Colonic mucosa (tissue), 4 donors: ENCODE measurements around the gene PTPRM. TPM values are rescaled to one million over a fixed set of nuclear protein-coding genes. Genes with fewer than 3 reads are reported as not detected.

Experiments used
- DNase-seq: peaks from one replicate; pipeline ENCODE4 v3.0.0-alpha.2; 2020
- H3K27ac ChIP-seq: fragments of 200-600 bp; one replicate; pipeline ENCODE4 v1.8.0; 2021
- H3K27me3 ChIP-seq: fragments of 200-600 bp; one replicate; pipeline ENCODE4 v1.8.0; 2021
- H3K36me3 ChIP-seq: fragments of 200-600 bp; one replicate; pipeline ENCODE4 v1.8.0; 2021
- H3K4me1 ChIP-seq: fragments of 200-600 bp; one replicate; pipeline ENCODE4 v1.8.0; 2021; ENCODE audit warnings: mild to moderate bottlenecking
- H3K4me3 ChIP-seq: fragments of 200-600 bp; one replicate; pipeline ENCODE4 v1.8.0; 2021
- H3K9ac ChIP-seq, 2 donors: one replicate each; pipeline ENCODE4 v1.7.0; 2013; ENCODE audit warnings: control low read depth in 2 of 2, low read depth in 2 of 2, low read length in 2 of 2
- H3K9me3 ChIP-seq: fragments of 200-600 bp; one replicate; pipeline ENCODE4 v1.8.0; 2021
- intact Hi-C: fragments of 100-400 bp; cut with DNase I; formaldehyde crosslinking; loops from one replicate; pipeline ENCODE4 v1.14.1; 2022
- total RNA-seq, 2 donors: library from RNA; stranded (reverse); fragmentation: NEBNext Ultra II Directional in 1 of 2; extraction: Animal tissue kit (Norgen Biotek cat#: 25700) in 1 of 2; gene quantifications; one replicate each; pipeline ENCODE4 v1.2.1, GENCODE V29; 2021
- TF ChIP-seq, protein P1 (sequence below): fragments of 200-600 bp; IDR thresholded peaks from one replicate; pipeline ENCODE4 v1.8.0; 2022; ENCODE audit warnings: antibody characterized with exemption, mild to moderate bottlenecking
- donor health status: healthy.
- donor health status: DM: no; HTN: no; CAD: no.
- donor health status: DM: no; HTN: no; CAD: no.

PTPRM gene
- total RNA-seq, 2 donors from 2014 or later: 8.1 to 13.9 TPM

DNA sequence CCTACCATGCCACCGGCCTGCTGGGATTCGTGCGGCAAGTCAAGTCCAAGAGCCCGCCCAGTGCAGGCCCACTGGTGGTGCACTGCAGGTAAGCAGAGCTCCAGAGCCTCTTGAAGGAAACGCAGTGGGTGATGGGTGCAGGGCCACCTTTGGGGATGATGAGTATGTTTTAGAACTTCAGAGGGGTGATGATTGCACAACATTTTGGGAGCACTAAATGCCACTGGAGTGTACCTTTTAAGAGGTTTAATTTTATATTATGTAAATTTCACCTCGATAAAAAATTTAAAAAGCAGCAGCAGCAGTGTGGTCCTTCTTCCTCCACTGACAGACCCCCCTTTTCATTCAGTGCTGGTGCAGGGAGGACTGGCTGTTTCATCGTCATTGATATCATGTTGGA lies 809.0 kb downstream of the PTPRM start:
- no peak overlapping the region for H3K9ac ChIP-seq
- no peaks in the 10 kb centered on the region for H3K27me3 ChIP-seq
- TF ChIP-seq, protein P1, sequence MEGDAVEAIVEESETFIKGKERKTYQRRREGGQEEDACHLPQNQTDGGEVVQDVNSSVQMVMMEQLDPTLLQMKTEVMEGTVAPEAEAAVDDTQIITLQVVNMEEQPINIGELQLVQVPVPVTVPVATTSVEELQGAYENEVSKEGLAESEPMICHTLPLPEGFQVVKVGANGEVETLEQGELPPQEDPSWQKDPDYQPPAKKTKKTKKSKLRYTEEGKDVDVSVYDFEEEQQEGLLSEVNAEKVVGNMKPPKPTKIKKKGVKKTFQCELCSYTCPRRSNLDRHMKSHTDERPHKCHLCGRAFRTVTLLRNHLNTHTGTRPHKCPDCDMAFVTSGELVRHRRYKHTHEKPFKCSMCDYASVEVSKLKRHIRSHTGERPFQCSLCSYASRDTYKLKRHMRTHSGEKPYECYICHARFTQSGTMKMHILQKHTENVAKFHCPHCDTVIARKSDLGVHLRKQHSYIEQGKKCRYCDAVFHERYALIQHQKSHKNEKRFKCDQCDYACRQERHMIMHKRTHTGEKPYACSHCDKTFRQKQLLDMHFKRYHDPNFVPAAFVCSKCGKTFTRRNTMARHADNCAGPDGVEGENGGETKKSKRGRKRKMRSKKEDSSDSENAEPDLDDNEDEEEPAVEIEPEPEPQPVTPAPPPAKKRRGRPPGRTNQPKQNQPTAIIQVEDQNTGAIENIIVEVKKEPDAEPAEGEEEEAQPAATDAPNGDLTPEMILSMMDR: no peak
- no peak for DNase-seq
- no peak overlapping the region for H3K4me3 ChIP-seq
- no peaks in the 10 kb centered on the region for H3K36me3 ChIP-seq
- no peaks in the 10 kb centered on the region for H3K4me1 ChIP-seq
- H3K9me3 ChIP-seq: no peaks in the 10 kb centered on the region
- intact Hi-C loops: no loop called here
- H3K27ac ChIP-seq: no peak overlapping the region

DNA sequence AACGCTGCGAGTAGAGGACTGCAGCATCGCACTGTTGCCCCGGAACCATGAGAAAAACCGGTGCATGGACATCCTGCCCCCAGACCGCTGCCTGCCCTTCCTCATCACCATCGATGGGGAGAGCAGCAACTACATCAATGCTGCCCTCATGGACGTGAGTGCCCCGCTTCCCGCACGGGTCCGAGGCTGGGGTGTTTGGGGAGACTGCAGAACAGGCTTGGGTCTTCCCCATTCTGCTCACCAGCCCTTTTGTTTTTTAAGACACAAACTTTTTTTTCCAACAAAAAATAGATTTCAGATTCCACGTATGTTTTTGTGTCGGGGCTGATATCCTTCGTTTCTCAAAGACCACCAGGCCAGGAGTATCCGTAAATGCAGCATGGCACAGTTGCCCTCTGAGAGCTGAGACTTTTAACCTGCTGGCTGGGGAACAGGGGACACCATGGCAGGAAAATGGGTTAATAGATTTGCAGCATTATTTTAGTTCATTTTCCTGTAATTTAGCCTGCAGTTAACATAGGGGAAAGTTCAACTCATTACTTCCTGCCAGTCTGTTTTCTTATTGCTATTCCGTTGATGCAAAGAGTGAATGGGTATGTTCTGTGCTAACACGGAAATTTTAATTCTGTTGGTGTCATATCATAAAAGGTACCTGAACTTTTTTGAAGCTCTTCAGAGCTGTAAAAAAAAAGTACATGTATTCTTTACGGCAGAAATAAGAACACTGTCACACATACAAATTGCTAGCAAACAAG lies 812.2 kb downstream of the PTPRM start:
- Histone ChIP-seq H3K27ac (no peak overlapping the region), H3K9me3 (no peaks in the 10 kb centered on the region), H3K4me3 (no peak overlapping the region), H3K4me1 (no peaks in the 10 kb centered on the region), H3K9ac (no peak overlapping the region), H3K27me3 (no peaks in the 10 kb centered on the region), H3K36me3 (no peaks in the 10 kb centered on the region)
- DNase-seq: no peak
- TF ChIP-seq, protein P1: no peak
- intact Hi-C loops: no loop called here

DNA sequence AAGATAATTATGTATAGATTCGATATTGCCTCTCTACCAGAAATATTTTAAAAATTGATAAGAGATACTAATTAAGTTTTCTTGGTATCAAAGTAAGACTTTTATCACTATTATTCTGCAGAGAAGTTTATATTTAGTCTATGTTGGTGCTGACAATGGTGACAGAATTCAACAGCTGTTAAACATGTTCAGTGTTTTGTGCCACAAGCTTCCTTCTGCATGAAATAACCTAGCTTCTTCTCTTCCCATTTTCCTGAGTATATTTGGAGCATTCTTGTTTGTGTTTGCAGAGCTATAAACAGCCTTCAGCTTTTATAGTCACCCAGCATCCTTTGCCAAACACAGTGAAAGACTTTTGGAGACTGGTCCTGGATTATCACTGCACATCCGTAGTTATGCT lies 812.9 kb downstream of the PTPRM start:
- TF ChIP-seq, protein P1: no peak
- no peak overlapping the region for H3K9ac ChIP-seq
- H3K9me3 ChIP-seq: no peaks in the 10 kb centered on the region
- no peaks in the 10 kb centered on the region for H3K27me3 ChIP-seq
- H3K4me3 ChIP-seq: no peak overlapping the region
- intact Hi-C loops: no loop called here
- no peak for DNase-seq
- H3K27ac ChIP-seq: no peak overlapping the region
- no peaks in the 10 kb centered on the region for H3K4me1 ChIP-seq
- H3K36me3 ChIP-seq: no peaks in the 10 kb centered on the region

DNA sequence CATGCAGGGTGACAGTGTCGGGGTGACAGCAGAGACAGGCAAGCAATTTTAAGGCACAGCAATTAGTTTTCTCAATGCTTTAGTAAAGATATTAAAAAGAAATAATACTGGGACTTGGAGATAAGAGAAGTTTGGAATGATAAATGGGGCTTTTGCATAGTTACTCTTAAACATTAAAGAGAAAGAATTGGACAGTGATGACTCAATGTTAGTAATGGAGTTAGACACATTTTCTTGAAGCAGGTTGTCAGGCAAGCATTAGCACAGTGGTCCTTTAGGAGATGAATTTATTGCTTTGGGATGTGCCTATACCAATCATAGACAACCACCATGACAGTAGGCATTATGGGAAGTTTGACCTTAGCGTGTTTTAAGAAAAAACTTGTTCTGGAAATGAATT lies 813.8 kb downstream of the PTPRM start:
- intact Hi-C loops: no loop called here
- H3K9me3 ChIP-seq: no peaks in the 10 kb centered on the region
- no peak for DNase-seq
- H3K4me1 ChIP-seq: no peaks in the 10 kb centered on the region
- TF ChIP-seq, protein P1: no peak
- no peaks in the 10 kb centered on the region for H3K36me3 ChIP-seq
- no peaks in the 10 kb centered on the region for H3K27me3 ChIP-seq
- no peak overlapping the region for H3K27ac ChIP-seq
- H3K9ac ChIP-seq: no peak overlapping the region
- H3K4me3 ChIP-seq: no peak overlapping the region

DNA sequence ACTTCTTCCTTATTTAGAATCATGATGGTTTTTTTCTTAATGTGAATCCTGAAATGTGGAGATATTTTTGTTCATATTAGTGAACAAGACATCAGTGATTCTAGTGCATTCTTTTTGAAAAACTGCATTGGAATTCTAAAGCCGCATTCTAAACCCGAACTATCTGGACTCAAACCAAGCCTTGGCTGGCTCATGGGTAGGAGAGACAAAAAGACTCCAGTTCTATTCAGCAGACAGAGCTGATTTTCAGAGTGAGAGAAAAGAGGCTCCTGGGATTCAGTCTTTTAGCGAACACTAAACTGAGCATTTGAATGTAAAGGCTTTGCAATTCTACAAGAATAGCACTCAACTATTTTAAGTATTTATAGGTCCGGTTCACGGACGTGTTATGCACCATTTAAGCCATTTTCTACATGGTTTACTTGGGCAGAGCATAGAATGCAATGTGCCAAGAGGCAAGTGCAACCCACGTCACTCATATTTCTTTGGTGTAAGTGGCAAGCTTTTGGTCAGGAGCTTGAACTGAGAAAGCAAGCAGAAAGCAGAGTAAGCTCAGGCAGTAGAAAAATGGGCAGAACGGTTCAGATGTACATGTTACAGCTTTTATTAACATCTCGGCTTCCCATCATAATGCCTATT lies 814.8 kb downstream of the PTPRM start:
- Histone ChIP-seq H3K36me3 (no peaks in the 10 kb centered on the region), H3K27ac (no peak overlapping the region)
- intact Hi-C loops: no loop called here

More for the DNA sequence above, 814.8 kb downstream of the PTPRM start:
- no peak overlapping the region for H3K9ac ChIP-seq
- no peak for DNase-seq
- H3K9me3 ChIP-seq: no peaks in the 10 kb centered on the region
- H3K4me1 ChIP-seq: no peaks in the 10 kb centered on the region
- TF ChIP-seq, protein P1: no peak
- no peak overlapping the region for H3K4me3 ChIP-seq
- no peaks in the 10 kb centered on the region for H3K27me3 ChIP-seq
